Heart right ventricle (tissue), 16 donors: ENCODE results near the gene ASB13. TPM values are rescaled to one million over a fixed set of nuclear protein-coding genes. Genes with fewer than 3 reads are reported as not detected.
A peak's percentile ranks its signal among the peaks of the same experiment; 100 is the strongest.

Experiments
- ATAC-seq, 8 donors: fragments of 200-7000 bp; cut with Tn5 transposase; one replicate each; pipeline ENCODE4 v1.9.1; 2020; ENCODE audit warnings: mild to moderate bottlenecking in 8 of 8, moderate library complexity in 8 of 8, moderate number of reproducible peaks in 1 of 8
- DNase-seq, 2 donors: peaks; one replicate each; pipeline ENCODE4 v3.0.0-alpha.2; 2020
- H3K27ac ChIP-seq, 10 donors: fragments of 200-600 bp; sonication (generic) in 2 of 10; one replicate each; pipeline versions ENCODE4 v1.5.0 to v1.8.0; 2020 to 2022; ENCODE audit warnings: mild to moderate bottlenecking in 3 of 10
- H3K27me3 ChIP-seq, 7 donors: fragments of 200-600 bp; one replicate each; pipeline ENCODE4 v1.8.0; 2021 to 2022; ENCODE audit warnings: mild to moderate bottlenecking in 2 of 7
- H3K36me3 ChIP-seq, 9 donors: fragments of 200-600 bp; sonication (generic) in 1 of 9; one replicate each; pipeline versions ENCODE4 v1.5.0 to v1.8.0; 2020 to 2022; ENCODE audit warnings: mild to moderate bottlenecking in 2 of 9
- H3K4me1 ChIP-seq, 9 donors: fragments of 200-600 bp; sonication (generic) in 1 of 9; one replicate each; pipeline versions ENCODE4 v1.5.0 to v1.8.0; 2020 to 2022; ENCODE audit warnings: mild to moderate bottlenecking in 4 of 9
- H3K4me3 ChIP-seq, 10 donors: fragments of 200-600 bp; sonication (generic) in 2 of 10; one replicate each; pipeline versions ENCODE4 v1.5.0 to v1.8.0; 2020 to 2022; ENCODE audit warnings: mild to moderate bottlenecking in 7 of 10, moderate library complexity in 2 of 10
- H3K9me3 ChIP-seq, 11 donors: fragments of 200-600 bp in 10 of 11; sonication (generic) in 2 of 11; one replicate each; pipeline versions ENCODE4 v1.5.0 to v1.8.0; 2013 to 2022; ENCODE audit warnings: mild to moderate bottlenecking in 2 of 11, control low read depth in 1 of 11, moderate library complexity in 1 of 11
- CTCF ChIP-seq, 9 donors: fragments of 200-600 bp; sonication (generic) in 2 of 9; IDR thresholded peaks; one replicate each; pipeline versions ENCODE4 v1.5.0 to v1.8.0; 2021 to 2022; ENCODE audit warnings: antibody characterized with exemption in 9 of 9, mild to moderate bottlenecking in 5 of 9, moderate library complexity in 1 of 9
- WGBS, 2 donors: extraction: QIAGEN DNeasy Blood & Tissue Kit; methylation state at CpG; one replicate each; pipeline ENCODE4 v1.1.7; 2013; ENCODE audit warnings: inconsistent platforms in 1 of 2; 5-methylcytosine and 5-hydroxymethylcytosine counted together
- intact Hi-C, 10 donors: fragments of 100-400 bp; cut with DNase I; formaldehyde crosslinking; loops; one replicate each; pipeline versions ENCODE4 v1.11.1 to v1.14.2; 2022
- polyA plus RNA-seq, 2 donors: library from polyadenylated mRNA; stranded (reverse); fragments of 200-250 nt; gene quantifications; one replicate each; pipeline ENCODE4 v1.2.3, GENCODE V29; 2013
- total RNA-seq, 10 donors: library from RNA; stranded (reverse); fragmentation: NEBNext Ultra II Directional in 3 of 10; extraction: Animal tissue kit (Norgen Biotek cat#: 25700) in 3 of 10; gene quantifications; one replicate each; pipeline versions ENCODE4 v1.2.1 to v1.2.4, GENCODE V29; 2021 to 2023
- donor health status: Arrhythmogenic right ventricular cardiomyopathy.
- donor health status: ischemic (EF 13 %, LVEDD 7.1; RV severe dilation, severe dysfunction).
- donor health status: healthy with polysubstance abuse.
- donor health status: DM: no; HTN: yes; CAD: no.
- donor health status: DM: no; HTN: no; CAD: no.
- donor health status: ischemic (EF 25% LVEDD 6.9; RV normal size, moderate dysfunction).
- donor health status: ischemic (EF 25% LVEDD 5.7; RV mildly dilated, moderate dysfunction).
- donor health status: healthy.
- donor health status: DM: yes; HTN: yes; CAD: no.
- donor health status: Ischemic cardiomyopathy.
- donor health status: ischemic (EF 35%, LVEDD 5.7; RV mildly dilated, moderate dysfunction).
- donor health status: nonischemic (EF 11% LVEDD 7.7; RV severe dilation, severe dysfunction).
- donor health status: DM: yes; HTN: yes; CAD: no.
- donor health status: PGD.
- donor health status: ischemic (EF 29% LVEDD 5.4; RV normal size, mild dysfunction).
- donor health status: nonischemic (EF 23%, LVEDD 6.1; RV moderate dilation, normal function).

The ASB13 gene
- total and polyA plus RNA-seq, 12 donors: 8.4 to 18.0 (median 13.4) TPM

GRCh38 chr10:5692461-5693358, 26.3 kb upstream of the ASB13 start:
- no peak for TF ChIP-seq CTCF (IDR thresholded peaks at IDR 0.05)
- intact Hi-C loops: loop anchor here in 1 of 10 donors (10.0 kb wide), 1 partner anchor 182 kb away; no protein-coding TSS in a partner anchor
- DNase-seq (peak; percentile 23 to 40), ATAC-seq (peak; percentile 73 to 93 (median 88))
- Histone ChIP-seq H3K4me1 (peaks cover 0 to 56% (median 36%) of the 10 kb centered on the region in 9 donors), H3K9me3 (no peaks in the 10 kb centered on the region), H3K27me3 (no peaks in the 10 kb centered on the region), H3K36me3 (peaks cover 0 to 5% (median 0%) of the 10 kb centered on the region in 9 donors), H3K27ac (peak overlapping the region in 7 of 10 donors; percentile 21 to 77 (median 35)), H3K4me3 (peak overlapping the region; percentile 27 to 64 (median 56))
- 6 to 10% methylated on average over 49 of the region's 49 CpGs for WGBS, 2 donors

- peak overlapping the region in 2 of 10 donors; percentile 59 to 64 for H3K4me3 ChIP-seq
- ATAC-seq (no peak), DNase-seq (no peak)
- H3K27ac ChIP-seq: no peak overlapping the region
- intact Hi-C loops: loop anchor here in 1 of 10 donors (10.0 kb wide), 1 partner anchor 183 kb away; no protein-coding TSS in a partner anchor
- no peak for TF ChIP-seq CTCF (IDR thresholded peaks at IDR 0.05)
- H3K27me3 ChIP-seq: no peaks in the 10 kb centered on the region
- peaks cover 0 to 59% (median 40%) of the 10 kb centered on the region in 9 donors for H3K4me1 ChIP-seq
- 92 to 93% methylated on average over 8 of the region's 8 CpGs for WGBS, 2 donors
- no peaks in the 10 kb centered on the region for H3K9me3 ChIP-seq
- peaks cover 0 to 5% (median 0%) of the 10 kb centered on the region in 9 donors for H3K36me3 ChIP-seq
Measured at GRCh38 chr10:5691786-5692185, 25.4 kb upstream of the ASB13 start.

- Histone ChIP-seq H3K27me3 (no peaks in the 10 kb centered on the region), H3K36me3 (peaks cover 0 to 5% (median 0%) of the 10 kb centered on the region in 9 donors), H3K27ac (no peak overlapping the region), H3K4me3 (no peak overlapping the region), H3K9me3 (no peaks in the 10 kb centered on the region), H3K4me1 (peaks cover 9 to 60% (median 49%) of the 10 kb centered on the region in 9 donors)
- DNase-seq (no peak), ATAC-seq (no peak)
- no peak for TF ChIP-seq CTCF (IDR thresholded peaks at IDR 0.05)
- WGBS, 2 donors: 99 to 100% methylated on average over 3 of the region's 3 CpGs
- intact Hi-C loops: loop anchor here in 7 of 10 donors (5.0 to 10.0 kb wide), 4 partner anchors 124 to 186 kb away; partner anchors contain the start of gene GDI2 (in 3 of the 7)
Measured at GRCh38 chr10:5688587-5688986, 22.2 kb upstream of the ASB13 start.

GRCh38 chr10:5685764-5686240, 19.4 kb upstream of the ASB13 start:
- H3K9me3 ChIP-seq: no peaks in the 10 kb centered on the region
- peaks cover 0 to 5% (median 0%) of the 10 kb centered on the region in 9 donors for H3K36me3 ChIP-seq
- H3K27me3 ChIP-seq: no peaks in the 10 kb centered on the region
- intact Hi-C loops: loop anchor here in 7 of 10 donors (2.0 to 10.0 kb wide), 5 partner anchors 126 to 189 kb away; partner anchors contain the start of gene GDI2 (in 3 of the 7)
- ATAC-seq (no peak), DNase-seq (no peak)
- peak overlapping the region; percentile 82 to 97 (median 92) for H3K27ac ChIP-seq
- H3K4me3 ChIP-seq: peak overlapping the region; percentile 83 to 98 (median 93)
- peaks cover 9 to 36% (median 26%) of the 10 kb centered on the region in 9 donors for H3K4me1 ChIP-seq
- WGBS, 2 donors: 3 to 4% methylated on average over 10 of the region's 10 CpGs
- TF ChIP-seq CTCF (IDR thresholded peaks at IDR 0.05): no peak
